GM18907 (cell line): Measurements from ENCODE around the gene ALS2CL.
"Not testable (repeated sequence)": the region's sequence is repeated elsewhere in the genome, so short reads cannot be mapped to it uniquely, and the experiment has no call there.

Experiments
- ATAC-seq: cut with Tn5 transposase; IDR thresholded peaks from one replicate; pipeline ENCODE4 v1.9.1; 2021; ENCODE audit warnings: mild to moderate bottlenecking, moderate library complexity; ENCODE audit not compliant: unreplicated experiment

Gene ALS2CL, protein sequence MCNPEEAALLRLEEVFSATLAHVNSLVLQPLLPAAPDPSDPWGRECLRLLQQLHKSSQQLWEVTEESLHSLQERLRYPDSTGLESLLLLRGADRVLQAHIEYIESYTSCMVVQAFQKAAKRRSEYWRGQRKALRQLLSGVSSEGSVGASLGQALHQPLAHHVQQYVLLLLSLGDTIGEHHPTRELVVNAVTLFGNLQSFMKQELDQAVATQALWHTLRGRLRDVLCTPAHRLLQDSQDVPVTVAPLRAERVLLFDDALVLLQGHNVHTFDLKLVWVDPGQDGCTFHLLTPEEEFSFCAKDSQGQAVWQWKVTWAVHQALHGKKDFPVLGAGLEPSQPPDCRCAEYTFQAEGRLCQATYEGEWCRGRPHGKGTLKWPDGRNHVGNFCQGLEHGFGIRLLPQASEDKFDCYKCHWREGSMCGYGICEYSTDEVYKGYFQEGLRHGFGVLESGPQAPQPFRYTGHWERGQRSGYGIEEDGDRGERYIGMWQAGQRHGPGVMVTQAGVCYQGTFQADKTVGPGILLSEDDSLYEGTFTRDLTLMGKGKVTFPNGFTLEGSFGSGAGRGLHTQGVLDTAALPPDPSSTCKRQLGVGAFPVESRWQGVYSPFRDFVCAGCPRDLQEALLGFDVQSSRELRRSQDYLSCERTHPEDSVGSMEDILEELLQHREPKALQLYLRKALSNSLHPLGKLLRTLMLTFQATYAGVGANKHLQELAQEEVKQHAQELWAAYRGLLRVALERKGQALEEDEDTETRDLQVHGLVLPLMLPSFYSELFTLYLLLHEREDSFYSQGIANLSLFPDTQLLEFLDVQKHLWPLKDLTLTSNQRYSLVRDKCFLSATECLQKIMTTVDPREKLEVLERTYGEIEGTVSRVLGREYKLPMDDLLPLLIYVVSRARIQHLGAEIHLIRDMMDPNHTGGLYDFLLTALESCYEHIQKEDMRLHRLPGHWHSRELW

GRCh38 chr3:46693038-46693891 lies at the start of gene ALS2CL:
TSS of gene ALS2CL (minus strand) at chr3:46693679. CDS start at chr3:46689440, 4,239 bp downstream.
- no peak for ATAC-seq

- ATAC-seq: no peak
These were observed 49.6 kb upstream of the ALS2CL start for GRCh38 chr3:46742992-46743585.

GRCh38 chr3:46739565-46739964 lies 46.1 kb upstream of the ALS2CL start:
- not testable (repeated sequence) for ATAC-seq

GRCh38 chr3:46737329-46737731 lies 43.9 kb upstream of the ALS2CL start:
- ATAC-seq: no peak

DNA sequence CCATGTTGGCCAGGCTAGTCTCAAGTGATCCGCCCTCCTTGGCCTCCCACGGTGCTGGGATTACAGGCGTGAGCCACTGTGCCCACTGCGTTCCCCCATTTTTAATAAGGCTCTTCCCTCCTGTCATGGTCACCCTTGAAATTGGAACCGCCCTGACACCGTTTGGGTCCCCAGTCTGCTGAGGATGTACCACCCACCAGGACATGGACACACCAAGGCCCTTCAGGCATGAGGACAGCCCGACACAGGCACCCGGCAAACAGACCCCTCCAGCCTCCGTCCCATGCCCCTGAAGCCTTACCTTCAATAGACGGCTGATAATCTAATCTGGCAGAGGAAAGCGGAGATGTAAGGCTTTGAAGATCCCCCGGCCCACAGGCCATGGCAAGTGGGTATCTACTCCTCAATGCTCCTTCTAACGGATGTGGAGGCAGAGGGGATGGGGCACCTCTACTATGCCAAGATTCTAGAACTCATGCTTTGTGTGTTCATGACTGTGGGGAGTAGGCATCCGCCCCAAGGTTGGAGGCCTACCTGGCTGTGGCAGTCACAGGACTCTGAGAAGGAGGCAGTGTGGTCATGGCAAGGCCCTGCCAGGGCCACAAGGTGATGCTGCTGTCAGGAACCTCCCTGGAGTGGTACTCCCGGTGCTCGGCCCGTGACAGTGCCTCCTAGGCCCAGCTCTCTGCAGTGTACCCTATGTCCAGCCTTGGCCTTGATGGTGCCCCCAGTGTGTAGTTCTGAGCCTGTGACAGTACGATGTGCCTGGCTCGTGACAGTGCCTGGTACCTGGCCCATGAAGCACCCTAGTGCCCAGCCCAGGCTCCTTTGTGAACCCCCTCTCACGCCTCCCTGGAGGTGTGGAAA lies 42.8 kb upstream of the ALS2CL start:
- ATAC-seq: no peak

DNA sequence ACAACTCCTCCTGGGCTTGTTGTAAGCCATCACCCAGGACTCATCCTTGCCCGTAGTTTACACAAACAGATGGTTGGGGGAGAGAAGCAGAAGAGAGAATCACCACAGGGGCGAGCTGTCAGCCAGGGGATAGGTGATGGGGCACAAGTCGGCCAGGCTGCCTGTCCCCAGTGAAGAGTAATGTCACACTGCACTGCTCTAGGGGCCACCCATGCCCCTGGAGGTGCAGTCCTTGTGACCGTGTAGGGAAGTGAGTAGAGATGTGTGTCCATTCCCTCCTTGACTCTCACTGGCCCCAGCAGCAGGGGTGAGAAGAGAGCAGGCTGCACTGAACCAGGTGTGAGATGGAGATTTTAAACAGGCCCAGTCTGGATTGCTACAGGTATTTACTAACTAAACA lies 41.3 kb upstream of the ALS2CL start:
- ATAC-seq: no peak

DNA sequence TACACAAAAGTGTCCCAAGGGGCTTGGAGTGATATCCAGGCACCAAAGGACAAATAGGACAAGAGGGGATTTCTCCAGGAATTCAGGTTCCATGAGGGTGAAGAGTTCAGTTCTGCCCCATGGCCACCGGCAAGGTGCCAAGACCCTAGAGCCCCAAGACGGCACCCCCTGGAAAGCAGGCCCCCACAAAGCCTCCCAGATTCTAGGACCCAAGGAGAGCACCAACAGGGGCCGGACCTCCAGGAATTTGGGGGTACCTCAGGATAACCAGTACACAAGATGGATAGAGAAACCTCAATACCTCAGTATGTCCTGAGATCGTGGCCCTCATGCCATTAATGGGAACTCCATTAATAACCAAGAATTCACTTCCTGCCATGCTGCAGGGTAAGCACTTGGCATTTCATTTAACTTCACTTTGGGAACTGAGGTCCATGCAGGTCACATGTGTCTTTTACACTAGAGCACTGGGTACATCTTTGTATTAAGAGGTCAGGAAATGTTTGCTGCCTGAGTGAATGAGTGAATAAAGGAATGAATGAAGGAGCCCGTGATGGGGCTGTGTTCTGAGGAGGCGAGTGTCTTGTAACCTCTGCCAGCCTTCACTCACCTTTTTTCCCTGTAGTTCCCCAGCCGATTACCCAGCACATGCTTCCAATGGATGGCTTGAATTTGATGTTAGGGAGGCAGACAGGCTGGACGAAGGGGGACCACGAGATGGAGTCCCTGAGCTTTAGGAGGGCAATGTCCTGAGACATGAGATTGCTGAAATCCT lies 39.7 kb upstream of the ALS2CL start:
- ATAC-seq: no peak

- no peak for ATAC-seq
These were observed 38.3 kb upstream of the ALS2CL start for GRCh38 chr3:46731795-46732194.

DNA sequence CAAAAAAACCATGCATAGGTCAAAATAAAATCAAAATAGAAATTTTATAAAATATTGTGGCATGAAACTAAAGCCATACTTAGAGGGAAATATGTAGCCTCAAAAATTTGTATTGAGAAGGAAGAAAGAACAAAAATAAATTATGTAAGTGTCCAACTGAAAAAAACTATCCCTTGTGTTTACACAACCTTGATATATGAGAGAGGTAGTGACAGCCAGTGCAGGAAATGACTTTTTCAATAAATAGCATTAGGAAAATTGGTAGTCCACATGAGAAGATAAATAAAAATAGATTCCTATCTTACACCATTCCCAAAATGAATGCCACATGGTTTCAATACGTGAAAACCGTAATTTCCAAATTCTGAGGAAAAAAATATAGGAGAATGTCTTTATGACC lies 37.3 kb upstream of the ALS2CL start:
- no peak for ATAC-seq

DNA sequence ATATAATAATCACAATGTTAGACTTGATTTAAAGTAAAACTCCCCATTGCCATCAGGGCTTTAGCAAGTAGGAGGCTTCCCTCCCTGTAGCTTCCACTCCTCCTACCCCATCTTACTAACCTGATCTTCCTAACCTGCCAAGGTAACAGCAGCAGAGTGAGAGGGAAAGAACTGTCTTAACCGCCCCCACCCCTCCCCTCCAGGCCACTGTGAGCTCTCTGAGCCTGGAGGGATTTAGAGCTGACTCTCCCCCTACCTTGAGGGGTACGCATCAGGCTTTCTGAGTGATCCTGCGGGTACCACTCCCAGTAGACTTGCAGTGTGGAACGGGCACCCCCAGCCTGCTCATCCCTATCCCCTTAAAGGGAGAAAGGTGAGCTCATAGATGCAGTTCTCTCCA lies 35.6 kb upstream of the ALS2CL start:
- ATAC-seq: no peak

DNA sequence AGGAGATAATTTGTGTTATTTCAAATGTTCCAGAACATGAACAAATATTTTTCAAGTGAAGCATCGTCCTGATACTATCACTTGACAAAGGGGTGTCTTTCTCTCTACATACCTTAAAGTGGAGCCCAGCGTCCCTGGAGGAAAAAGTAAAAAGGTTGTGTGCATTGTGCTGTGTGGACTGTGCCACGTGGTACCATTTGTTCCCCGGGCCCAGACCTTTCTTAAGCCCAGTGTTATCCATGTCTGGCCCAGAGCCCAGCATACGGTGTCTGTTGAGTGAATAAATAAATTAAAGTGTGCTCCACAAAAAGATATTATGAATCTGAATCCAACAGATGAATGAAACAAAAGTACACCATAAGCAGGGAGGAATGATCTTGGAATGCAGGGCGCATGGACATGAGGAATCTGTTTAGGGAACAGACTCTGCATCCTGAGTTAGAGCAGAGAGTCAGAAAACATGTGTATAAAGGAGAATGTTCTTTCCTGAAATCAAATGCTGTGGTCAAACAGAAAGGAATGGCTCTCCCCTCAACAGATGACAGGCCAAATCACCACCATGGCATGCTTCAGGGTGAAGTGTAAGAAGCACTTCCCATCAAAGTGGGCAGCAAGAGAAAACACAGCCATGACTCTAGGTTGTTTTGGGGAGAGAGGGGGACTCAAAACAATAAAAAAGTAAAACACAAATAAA lies 32.3 kb upstream of the ALS2CL start:
- no peak for ATAC-seq

DNA sequence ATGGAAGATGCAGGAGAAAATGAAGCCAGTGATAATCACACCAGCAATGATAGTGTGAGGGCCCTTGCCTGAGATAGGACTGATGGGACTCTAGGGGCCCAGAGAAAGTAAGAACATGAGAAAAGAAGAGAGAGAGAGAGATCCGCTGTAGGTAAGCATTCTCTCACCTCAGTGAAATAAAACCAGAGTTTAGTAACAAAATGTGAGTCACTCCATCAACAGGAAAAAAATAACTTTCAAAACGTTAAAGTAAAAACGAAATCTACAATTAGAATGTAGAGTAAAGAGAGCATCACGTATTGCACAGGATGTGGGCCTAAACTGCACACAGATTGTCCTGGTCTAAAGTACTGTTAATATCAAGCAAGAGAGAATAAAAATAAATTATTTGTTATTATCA lies 30.9 kb upstream of the ALS2CL start:
- no peak for ATAC-seq

DNA sequence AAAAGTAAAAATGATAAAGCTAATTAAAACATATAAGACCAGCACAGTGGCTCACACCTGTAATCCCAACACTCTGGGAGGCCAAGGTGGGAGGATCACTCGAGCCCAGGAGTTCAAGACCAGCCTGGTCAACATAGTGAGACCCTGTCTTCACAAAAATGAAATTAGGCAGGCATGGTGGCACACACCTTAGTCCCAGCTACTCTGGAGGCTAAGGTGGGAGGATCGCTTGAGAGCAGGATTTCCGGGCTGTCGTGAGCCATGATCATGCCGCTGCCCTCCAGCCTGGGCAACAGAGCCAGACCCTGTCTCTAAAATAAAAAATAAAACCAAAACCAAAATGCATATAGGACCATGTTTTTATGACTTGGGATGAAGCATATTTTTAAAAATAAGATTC lies 29.0 kb upstream of the ALS2CL start:
- no peak for ATAC-seq

GRCh38 chr3:46721009-46721408 lies 27.5 kb upstream of the ALS2CL start:
- ATAC-seq: no peak

GRCh38 chr3:46719735-46720271 lies 26.3 kb upstream of the ALS2CL start:
- ATAC-seq: no peak

GRCh38 chr3:46719044-46719565 lies 25.6 kb upstream of the ALS2CL start:
- ATAC-seq: no peak

DNA sequence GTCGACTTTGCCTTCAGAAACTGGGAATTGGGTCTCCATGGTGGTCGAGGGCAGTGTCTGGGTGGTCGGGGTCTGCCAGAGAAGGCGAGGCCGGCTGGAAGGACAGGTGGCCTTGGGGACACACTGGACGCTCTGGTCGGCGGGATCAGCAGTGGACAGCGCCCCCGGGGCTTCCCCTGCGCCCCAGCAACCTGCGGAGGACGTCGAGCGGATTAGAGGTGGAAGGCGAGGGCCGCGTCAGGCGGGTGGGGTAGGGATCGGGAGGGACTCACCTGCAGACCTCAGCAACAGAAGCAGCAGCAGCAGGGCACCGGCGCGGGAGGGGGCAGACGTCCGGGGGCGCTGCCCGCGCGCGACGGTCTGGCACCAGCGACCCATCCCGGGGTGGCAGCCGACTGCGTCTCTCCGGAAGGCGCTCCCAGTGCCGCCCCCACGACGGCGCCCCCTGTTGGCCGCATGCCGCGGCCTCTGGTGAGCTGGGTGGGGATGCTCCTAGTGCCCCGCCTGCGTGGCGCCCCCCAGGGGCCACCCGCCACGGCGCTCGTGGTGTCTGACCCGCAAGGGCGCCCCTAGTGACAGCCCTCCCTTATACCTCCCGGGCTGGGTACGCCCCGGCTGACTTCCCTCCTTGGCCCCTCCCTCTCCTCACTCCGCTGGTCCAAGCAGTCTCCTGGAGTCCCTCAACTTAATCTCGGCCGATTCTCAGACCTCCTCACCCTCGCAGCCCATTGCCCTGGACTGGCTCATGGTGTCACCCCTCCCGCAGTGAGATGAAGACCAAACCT lies 24.2 kb upstream of the ALS2CL start, which contains the start of gene PRSS50:
Gene PRSS50 (minus strand): TSS at position 423 of the 785 bp plus-strand sequence. CDS start 45 bp downstream, at position 378.
- ATAC-seq: no peak
